MM.1S (cell line): ENCODE measurements around the gene TCF23.

Source experiments
- CTCF ChIP-seq: fragments of 300-600 bp; sonication (generic); IDR thresholded peaks from 2 replicates; pipeline ENCODE4 v1.5.1; 2016; ENCODE audit warnings: antibody characterized with exemption, low read length, mixed read lengths
- EZH2 ChIP-seq: fragments of 300-600 bp; sonication (generic); optimal IDR thresholded peaks from 2 replicates; pipeline ENCODE3; 2017; ENCODE audit warnings: low read depth, mild to moderate bottlenecking, antibody characterized with exemption, low read length, mixed read lengths
- EZH2phosphoT487 ChIP-seq: fragments of 300-600 bp; sonication (generic); IDR thresholded peaks from 2 replicates; pipeline ENCODE4 v1.6.1; 2018; ENCODE audit warnings: antibody characterized with exemption, low read length

GRCh38 chr2:27109083-27109482, 39.7 kb upstream of the TCF23 start:
- no peak for TF ChIP-seq EZH2
- TF ChIP-seq CTCF, result no peak
- no peak for TF ChIP-seq EZH2phosphoT487
